ENCODE measurements around the gene ACSF3.
"Not testable (repeated sequence)": the region's sequence is repeated elsewhere in the genome, so short reads cannot be mapped to it uniquely, and the experiment has no call there.

ACSF3 gene

DNA sequence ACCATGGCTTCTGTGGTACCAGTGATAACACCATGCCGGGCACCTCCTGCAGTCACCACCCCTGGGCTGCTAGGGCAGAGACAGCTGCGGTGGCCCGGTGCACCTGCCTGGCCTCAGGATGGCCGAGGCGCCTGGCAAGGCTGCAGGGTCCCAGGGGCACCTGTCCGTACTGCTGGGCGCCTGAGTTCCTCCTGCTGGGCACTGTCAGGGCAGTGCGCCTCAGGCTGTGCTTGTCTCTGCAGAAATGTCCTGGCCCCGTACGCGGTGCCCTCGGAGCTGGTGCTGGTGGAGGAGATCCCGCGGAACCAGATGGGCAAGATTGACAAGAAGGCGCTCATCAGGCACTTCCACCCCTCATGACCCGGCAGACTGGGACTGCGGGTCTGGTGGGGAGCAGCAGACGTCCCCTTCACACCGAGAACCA lies 60.2 kb downstream of the ACSF3 start:
- no peak for DNase-seq (ENCODE audit: extremely low spot score, insufficient read length, low read depth)

DNA sequence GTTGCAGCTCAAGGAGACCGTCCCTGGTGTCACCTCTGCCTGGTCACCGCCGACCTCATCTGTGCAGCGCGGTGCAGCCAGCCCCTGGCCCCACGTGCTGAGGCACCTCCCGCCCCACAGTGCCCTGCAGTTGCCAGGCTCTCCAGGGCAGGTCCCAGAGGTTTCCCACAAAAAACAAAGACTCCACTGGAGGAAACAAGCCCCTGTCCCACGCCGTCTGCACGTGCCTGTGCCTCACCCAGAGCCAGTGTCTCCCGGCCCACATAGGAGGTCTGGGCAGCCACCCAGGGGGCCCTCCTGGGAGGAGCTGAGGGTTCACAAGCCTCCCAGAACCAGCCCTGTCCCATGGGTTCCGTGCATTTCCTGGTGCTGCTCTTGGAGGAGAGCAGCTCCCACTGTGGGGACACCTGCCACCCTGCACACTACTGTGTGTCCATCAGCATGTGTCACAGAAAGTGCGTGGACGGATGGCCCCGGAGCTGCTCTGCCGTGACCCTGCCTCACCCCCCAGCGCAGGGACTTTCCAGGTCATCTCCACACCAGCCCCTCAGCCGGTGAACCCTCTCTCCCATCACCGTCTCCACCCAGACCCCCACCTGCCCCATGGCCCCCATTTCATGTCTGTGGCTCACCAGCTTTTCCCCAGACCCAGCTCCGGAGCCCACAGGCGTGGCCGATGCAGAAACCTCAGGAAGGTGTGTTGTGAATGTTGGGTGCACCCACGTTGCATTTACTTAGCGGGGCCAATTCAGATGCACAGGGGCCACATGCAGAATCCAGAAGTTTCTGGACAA lies 60.9 kb downstream of the ACSF3 start:
- FAIRE-seq (no peak), DNase-seq (ENCODE audit: extremely low spot score, insufficient read length, low read depth) (no peak)

More for the DNA sequence above, 60.2 kb downstream of the ACSF3 start:
- FAIRE-seq: no peak

DNA sequence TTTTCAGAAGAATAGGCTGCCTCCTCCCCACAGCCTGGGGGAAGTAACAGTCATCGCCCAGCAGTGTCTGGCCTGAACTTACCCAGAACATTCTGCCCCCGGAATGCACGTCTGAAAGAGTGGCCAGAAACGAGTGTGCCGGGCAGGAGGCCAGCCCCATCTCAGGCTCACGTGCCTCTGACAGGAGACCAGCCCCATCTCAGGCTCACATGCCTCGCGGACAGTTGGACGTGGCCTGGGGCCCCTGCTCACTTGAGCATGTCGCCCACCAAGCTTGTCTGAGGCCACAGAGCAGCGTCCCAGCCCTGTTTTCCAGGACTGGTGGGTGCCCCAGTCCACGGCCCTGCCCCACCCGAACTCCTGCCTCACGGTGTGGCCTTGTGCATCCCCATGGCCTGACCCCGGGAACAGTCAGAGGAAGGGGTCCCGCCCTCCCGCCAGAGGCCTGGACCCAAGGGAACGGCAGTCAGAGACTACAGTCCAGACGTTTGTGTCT lies 61.6 kb downstream of the ACSF3 start:
- FAIRE-seq (no peak), DNase-seq (ENCODE audit: extremely low spot score, insufficient read length, low read depth) (no peak)

DNA sequence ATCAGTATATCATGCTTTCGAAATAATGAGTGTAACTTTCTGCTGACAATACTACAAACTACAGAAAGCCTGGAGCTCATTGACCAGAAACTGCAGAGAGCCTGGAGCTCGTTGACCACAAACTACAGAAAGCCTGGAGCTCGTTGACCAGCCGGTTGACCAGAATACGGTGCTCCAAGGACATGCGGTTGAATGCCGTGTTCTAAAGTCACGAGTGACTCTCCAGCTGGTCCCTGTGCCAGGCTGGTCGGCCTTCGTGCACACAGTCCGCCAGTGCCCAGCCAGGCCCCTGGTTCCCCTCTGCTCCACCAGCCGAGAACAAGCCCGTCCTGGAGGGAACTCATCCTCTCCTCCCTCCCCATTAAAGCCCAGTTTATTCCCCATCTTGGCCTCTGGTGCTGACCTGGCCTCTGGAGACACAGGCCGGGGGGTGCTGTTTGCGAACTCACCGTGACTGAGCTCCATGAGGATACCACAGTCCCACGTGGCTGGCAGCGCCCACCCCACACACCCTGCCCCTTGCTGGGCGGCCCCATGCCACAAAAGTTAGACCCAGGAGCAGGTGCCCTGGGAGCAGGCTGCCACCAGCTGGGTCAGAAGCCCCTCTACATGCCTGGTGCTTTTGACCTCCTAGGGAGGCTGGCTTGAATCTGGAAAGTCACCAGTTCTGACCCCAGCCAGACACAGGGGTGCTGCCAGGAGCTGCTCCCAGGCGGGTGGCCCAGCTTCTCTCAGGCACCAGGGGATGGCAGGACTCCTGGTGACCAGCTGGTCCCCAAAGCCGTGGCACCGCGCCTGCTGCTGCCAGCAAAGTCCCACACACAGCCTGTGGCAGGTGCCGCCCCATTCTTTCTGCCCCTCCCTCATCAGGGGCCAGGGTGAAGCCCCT lies 62.4 kb downstream of the ACSF3 start:
- DNase-seq (ENCODE audit: extremely low spot score, insufficient read length, low read depth) (no peak), FAIRE-seq (no peak)

DNA sequence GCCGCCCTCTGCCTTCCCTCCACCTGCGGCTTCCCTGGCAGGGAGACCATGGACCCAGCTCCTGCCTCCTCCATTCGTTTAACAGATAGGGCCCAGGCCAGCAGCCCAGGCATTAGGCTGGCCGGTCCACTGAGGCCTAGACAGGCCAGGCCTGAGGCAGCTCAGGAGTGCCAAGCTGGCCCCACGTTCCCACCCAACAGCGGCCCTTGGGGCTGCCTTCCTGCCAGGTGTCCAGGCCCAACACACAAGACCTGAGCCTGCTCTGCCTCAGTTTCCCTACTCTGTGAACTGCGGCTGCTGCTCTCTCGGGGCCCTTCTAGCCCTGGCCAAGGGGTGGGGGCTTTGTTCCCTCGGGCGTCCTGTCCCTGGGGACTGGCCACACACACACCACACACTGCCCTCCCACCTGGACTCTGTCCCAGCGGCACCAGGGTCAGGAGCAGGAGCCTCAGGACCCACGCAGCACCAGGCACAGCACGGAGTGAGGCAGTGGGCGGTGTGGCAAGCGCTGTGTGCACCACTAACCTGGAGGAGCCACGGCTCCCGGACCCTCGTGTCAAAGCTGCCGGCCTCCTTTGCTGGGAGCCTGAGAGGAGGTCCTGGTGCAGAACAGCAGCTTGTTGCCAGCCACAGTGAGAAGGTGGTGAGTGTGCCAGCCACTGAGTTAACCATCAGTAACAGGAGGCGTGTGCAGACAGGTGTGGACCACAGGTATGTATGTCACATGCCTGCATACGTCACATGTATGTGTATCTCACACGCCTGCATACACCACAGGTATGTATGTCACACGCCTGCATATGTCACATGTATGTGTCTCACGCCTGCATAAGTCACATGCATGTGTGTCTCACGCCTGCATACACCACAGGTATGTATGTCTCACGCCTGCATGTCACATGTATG lies 63.3 kb downstream of the ACSF3 start:
- DNase-seq (ENCODE audit: extremely low spot score, insufficient read length, low read depth) (no peak), FAIRE-seq (no peak)

DNA sequence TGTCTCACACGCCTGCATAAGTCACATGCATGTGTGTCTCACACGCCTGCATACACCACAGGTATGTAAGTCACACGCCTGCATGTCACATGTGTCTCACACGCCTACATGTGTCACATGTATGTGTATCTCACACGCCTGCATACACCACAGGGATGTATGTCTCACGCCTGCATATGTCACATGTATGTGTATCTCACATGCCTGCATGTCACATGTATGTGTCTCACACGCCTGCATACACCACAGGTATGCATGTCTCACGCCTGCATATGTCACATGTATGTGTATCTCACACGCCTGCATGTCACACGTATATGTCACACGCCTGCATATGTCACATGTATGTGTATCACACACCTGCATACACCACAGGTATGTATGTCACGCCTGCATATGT lies 64.1 kb downstream of the ACSF3 start:
- FAIRE-seq (no peak), DNase-seq (ENCODE audit: extremely low spot score, insufficient read length, low read depth) (no peak)

DNA sequence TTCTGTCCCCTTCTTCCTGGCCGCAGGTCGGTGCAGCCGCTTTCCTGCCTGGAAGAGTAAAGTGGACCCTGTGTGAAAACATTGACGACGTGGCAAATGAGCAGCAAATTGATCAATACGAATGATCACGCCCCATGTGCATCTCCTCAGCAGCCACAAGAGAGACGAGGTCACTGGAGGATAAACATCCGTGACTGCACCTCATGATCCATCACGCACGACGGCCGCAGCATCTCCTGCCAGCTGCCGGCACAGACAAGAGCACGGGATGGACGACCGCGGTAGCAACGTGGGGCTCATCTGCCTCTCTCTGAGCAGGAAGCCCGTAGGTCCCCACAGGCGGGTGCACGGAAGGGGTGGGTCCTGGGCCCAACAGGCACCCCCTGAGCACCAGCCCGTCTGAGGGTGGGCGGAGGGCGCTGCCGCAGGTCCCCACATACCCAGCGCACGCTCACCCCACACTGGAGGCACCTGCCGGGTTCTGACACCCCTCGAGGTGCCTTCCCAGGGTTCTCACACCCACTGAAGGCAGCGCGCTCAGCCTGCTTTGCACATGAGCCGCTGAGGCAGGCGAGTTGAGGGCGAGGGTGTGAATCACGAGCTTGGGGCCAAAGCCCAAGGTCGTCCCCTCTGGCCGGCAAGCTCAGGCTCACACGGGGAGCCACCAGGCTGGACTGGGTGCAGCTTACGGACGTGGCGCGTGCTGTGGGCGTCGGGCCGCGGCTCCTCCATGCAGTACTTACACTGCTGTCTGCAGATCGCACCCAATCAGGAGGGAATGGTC lies 65.6 kb downstream of the ACSF3 start:
- FAIRE-seq (no peak), DNase-seq (ENCODE audit: extremely low spot score, insufficient read length, low read depth) (no peak)

DNA sequence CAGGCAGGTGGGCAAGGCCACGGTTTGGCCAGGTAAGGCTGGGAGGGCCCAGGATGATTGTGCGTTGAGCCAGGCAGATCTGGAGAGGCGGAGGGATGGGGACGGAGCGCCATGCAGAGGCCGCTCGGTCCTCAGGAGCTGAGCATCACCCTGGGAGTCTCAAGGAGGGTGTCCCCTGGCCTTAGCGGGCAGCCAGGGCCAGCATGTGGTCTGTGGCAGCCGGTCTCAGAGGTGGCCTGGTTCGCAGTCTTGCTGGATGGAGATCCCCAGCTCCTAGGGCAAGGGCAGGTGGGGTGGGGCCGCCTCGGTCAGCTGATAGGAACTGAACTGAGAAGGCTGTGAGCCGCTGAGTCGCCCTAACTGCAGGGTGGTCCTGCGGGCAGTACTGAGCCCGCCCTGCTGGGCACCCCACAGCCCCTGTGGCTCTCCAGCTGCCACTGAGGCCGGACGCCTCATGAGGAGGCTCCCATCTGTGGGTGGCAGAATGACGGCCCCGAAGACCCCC lies 66.2 kb downstream of the ACSF3 start:
- no peak for DNase-seq (ENCODE audit: extremely low spot score, insufficient read length, low read depth)
- no peak for FAIRE-seq

DNA sequence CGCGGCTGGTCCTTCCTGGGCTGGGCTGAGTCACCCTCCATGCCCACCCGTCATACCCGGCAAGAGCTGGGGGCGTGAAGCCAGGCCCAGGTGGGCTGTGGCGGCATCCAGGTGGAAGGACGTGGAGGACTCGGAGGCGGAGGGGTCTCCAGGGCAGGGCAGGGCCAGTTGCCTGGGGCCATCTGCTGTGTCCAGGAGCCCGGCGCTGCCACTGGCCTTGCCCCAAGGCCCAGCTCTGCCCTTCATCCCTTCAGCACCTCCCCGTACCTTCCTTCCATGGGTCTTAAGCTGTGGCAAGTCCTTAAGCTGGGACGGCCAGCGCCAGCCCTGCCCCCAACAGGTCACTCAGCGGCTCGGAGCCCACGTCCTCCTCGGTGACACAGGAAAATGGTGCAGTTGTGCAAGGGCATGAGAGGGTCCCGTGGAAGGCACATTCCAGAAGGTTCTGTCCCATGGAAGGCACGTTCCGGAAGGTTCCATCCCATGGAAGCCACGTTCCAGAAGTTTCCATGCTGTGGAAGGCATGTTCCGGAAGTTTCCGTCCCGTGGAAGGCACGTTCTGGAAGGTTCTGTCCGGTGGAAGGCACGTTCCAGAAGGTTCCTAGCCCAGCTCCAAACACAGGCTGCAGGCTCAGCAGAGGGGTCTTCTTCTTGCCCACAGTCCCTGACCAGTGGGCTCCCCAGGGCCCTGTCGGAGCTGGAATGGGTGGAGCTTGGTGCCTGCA lies 67.5 kb downstream of the ACSF3 start:
- no peak for DNase-seq (ENCODE audit: extremely low spot score, insufficient read length, low read depth)
- FAIRE-seq: no peak

DNA sequence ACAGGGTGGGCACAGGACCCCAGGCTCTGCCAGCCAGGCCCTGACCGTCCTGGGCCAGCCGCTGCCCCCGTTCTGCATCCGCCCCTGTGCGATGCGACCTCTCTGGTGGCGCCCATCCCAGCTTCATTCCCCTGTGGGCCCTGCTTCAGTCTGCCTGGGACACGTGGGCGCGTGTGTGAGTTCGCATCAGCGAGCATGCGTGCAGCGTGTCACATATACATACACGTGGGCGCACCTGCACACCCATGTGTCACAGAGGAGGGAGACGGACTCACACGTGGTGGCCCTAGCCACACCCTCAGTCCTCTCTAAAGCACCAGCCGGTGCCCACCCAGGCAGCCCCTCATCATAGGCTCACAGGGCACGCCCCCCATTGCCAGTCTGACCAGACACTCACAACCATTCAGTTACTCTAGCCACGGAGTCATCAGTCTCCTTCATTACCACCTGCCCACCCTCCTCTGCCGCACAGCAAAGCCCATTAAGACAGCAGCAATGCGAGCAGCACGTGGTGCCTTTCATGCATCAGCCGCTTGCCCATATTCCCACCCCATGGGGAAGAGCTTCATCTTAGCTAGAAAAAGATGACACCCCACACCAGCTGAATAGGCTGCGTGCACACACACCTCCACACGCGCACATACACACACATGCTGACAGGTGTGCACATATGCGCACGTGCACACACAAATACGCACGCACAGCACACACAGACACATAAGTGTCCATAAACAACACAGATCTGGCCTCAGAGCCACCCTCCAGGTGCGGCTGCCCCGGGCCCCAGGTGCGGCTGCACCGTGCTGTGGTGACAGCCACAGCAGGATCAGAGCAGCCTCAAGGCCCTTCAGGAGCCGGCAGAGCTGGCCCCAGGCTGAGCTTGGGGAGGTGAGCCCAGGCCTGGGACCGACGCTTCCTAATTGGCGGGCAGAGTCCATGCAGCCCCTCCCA lies 68.4 kb downstream of the ACSF3 start:
- FAIRE-seq (no peak), DNase-seq (ENCODE audit: extremely low spot score, insufficient read length, low read depth) (no peak)

DNA sequence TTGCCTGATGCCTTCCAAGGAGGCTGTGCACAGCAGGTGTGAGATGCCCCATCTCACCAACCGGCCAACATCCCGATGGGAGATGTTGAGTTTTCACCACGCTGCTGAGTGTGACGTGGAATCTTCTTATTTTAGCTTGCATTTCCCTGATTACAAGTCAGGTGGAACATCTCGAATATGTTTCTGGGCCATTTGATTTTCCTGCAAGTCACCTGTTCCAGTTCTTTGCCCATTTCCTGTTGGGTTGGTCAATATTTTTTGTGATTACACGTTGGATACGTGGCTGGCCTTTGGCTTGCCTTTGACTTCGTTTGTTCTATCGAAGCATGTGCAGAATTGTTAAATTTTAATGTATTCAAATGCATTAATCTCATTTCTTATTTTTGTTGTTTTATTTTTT lies 69.6 kb downstream of the ACSF3 start:
- FAIRE-seq: no peak
- no peak for DNase-seq (ENCODE audit: extremely low spot score, insufficient read length, low read depth)

DNA sequence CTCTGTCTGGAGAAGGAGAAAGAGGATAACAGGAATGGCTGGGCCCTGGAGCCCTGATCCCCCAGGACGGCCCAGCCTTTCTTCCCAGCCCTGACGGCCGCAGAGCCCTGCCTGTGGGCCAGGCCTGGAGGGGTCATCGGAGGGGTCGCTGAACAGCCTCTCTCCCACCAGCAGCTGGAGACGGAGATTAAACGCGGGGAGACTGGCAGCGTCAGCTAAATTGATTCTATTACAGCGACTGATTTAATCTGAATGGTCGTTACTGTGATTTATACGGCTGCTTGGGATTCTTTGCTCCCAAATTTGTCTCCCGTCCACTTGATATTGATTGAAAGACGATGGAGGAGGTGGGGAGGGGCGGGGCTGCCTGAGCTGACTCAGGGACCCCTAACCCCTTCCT lies 70.8 kb downstream of the ACSF3 start:
- no peak for FAIRE-seq
- DNase-seq (ENCODE audit: extremely low spot score, insufficient read length, low read depth): no peak

DNA sequence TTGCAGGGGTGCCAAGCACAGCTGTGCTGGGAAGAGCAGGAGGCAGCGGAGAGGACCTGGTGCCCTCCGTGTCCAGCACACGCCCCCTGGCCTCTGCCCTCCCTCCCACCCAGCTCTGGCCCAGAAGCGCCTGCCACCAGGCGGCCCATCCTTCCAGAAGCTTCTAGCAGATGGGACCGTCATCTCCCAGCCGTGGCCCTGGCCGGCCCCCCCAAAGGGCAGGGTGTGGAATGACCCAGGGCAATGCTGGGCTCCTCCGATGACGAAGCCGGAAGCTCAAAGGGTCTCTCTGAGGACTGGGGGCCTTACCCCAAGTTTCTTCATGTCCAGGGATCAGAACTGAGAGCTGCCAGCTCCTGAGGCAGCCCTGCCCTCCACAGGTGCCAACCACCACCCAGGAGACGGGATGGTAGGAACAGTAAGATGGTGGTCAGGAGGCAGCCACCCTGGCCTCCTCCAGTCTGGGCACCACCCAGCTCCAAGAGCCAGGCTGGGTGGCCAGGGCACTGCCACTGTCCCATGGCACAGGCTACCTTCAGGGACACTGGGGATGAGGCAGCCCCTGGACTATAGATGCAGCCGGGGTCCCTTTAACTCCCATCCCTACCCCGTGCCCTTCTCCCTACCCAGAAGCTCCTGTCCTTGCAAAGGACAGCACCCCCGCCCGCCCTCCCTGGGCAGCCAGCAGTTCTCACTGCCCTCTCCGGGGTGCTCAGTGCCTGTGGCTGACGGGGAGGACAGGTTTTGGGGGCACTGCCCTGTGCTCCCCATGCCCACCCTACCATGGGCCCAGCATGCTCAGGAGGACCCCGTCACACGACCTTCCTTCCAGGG lies 71.4 kb downstream of the ACSF3 start:
- no peak for FAIRE-seq
- DNase-seq (ENCODE audit: extremely low spot score, insufficient read length, low read depth): no peak

DNA sequence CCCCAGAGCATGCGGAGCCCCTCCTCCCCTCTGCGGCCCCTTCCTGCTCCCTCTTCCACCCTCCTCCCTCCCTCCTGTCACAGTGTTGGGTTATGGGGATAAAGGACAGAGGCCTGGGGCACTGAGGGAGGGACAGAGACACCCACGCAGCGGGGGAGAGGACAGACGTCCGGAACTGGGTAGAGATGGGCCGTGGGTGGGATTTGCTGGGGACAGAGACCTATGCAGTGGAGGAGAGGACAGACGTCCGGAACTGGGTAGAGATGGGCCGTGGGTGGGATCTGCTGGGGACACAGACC lies 72.0 kb downstream of the ACSF3 start:
- not testable (repeated sequence) for DNase-seq (ENCODE audit: extremely low spot score, insufficient read length, low read depth); FAIRE-seq

DNA sequence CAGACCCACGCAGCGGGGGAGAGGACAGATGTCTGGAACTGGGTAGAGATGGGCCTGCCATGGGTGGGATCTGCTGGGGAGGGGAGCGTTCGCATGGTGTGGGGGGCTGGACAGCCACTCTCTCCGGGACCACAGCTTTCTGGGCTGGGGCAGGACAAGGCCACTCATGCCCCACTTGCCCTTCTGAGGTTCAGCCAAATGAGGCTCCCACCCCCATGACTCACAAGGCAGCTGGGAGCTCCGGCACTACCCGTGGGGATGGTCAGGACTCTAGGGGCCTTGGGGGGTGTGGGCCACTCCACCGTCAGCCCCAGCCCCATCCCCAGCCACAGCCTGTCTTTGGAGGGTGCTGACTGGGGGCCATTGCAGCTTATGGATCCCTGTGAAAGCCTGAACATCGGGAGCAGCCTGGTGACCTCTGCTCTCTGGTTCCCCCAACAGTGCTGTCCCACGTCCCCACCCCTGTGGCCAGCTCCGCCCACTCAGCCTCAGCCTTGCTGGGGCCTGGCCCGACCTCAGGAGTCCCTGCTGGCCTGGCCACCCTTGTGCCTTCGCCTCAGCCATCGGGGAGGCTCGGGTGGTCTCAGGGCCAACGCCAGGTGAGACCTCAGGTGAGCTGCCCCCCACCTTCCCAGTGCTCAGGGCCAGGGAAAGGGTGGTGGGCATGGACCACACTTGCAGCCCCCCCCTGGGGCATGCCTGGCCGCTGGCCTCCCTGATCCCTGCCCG lies 73.2 kb downstream of the ACSF3 start:
- FAIRE-seq: no peak

DNA sequence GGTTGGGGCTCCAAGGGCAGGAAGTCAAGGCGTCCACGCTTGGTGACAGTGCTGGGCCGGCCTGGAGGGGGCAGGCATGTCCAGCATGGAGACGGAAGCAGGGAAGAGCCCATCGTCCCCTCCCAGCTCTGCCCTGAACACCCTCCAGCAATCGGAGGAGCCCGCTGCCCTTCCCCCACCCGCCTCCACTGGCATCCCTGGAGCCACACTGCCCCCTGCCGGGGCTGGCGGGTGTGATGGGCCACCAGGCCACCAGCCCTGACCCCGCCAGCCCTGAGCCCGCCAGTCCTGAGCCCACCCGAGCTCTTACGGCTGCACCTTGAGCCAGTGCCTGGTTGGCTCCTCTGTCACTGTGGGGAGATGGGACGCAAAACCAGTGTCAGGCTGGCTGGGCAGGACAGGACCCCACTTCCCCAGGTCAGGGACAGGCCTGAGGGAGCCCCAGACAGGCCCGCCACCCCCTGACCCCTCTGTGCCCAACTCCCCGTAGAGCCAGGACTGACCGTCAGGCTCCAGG lies 73.8 kb downstream of the ACSF3 start:
- DNase-seq (ENCODE audit: extremely low spot score, insufficient read length, low read depth): peak; percentile 70
- FAIRE-seq: peak; percentile 78

More for the DNA sequence above, 73.2 kb downstream of the ACSF3 start:
- DNase-seq (ENCODE audit: extremely low spot score, insufficient read length, low read depth): no peak
